Nucleus accumbens (tissue), 56 donors: Measurements from ENCODE around the gene FCHO2.

ENCODE experiments used
- DNase-seq, 56 donors: peaks; one replicate each; lab custom pipeline; 2025; lab: John Stamatoyannopoulos, UW

FCHO2 gene

DNA sequence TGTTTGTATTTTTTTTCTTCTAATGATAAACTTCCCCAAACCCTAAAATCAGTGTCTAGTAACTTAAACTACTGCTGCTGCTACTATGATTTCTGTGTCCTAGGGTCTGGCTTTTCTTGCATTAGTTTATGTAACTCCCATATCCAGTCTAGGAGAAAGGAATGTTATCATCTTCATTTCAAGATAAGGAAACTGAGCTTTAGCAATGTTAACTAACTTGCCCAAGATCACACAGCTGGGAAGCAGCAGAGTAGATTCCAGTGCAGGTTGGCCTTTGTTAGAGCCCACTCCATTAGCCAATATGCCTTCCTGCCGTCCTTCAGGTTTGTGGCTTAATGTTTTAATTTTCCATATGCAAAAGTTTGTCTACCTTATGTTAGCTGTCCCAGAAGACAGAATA lies 175.0 kb downstream of the FCHO2 start:
- no peak for DNase-seq

- DNase-seq: no peak
These were observed 176.0 kb downstream of the FCHO2 start for GRCh38 chr5:73131711-73132425.

DNA sequence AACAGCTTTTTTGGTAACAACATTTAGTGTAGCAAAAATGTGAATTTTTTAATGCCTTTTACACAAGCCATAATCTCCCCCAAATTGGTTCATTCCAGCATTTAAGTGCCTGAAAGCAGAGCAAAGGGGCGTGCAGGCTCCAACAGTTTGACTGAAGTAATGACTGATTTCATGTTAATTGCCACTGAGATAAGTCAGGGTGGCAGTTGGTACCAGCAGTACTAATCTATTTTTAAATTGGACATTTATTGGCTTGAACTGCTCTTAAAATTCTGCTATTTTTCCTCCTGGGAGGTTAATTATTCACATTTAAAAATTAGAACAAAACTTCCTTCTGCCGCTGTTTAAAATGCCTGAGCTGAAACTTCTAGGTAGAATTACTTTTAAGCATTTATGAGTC lies 176.9 kb downstream of the FCHO2 start:
- DNase-seq: no peak

GRCh38 chr5:73135021-73135420 lies 179.2 kb downstream of the FCHO2 start:
- DNase-seq: no peak

GRCh38 chr5:73135429-73136054 lies 179.7 kb downstream of the FCHO2 start:
- no peak for DNase-seq

- no peak for DNase-seq
These were observed 180.3 kb downstream of the FCHO2 start for GRCh38 chr5:73136055-73136562.

DNA sequence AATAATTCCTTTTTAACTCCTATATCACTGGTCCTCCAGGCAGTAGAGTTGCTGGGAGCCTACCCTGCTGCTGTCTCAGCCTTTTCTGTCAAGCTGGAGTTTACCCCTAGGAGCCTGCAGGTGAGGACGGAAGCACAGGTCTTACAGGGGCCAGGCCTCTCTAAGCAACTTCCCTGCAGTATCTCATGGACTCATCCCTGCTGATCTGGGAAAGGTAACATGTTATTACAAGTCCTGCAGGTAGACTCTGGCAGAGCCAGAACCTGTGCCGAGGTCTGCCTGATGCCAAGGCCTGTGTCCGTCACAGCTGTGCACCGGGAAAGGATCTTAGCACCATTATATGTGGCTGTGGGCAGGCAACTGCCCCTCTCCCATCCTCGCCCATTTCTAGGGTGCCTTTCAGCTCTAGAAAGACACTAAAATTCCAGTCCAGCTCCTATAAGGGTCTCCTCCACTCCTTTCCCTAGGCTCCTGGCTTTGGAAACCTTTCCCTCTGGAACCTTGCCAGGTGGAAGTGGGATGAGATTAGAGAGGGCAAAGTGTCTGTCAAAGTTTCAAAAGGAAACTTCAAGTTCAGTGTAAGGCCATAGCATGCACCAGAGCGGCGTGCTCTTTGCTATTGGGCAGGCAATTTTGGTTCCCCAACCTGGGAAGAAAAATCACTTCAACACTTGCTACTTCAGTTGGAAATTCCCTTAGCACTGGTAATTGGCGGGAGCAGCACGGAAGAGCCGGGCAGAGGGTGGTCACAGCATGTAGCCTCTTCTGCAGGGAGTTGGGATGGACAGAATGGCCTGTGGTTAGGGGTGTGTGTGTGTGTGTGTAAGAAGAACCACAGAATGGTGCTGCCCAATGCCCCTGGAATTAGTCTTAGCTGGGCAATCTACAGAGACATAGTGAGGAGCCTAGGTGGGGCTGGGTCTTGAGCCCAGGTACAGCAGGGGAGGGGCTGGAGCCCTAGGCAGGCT lies 182.0 kb downstream of the FCHO2 start:
- DNase-seq: no peak

DNA sequence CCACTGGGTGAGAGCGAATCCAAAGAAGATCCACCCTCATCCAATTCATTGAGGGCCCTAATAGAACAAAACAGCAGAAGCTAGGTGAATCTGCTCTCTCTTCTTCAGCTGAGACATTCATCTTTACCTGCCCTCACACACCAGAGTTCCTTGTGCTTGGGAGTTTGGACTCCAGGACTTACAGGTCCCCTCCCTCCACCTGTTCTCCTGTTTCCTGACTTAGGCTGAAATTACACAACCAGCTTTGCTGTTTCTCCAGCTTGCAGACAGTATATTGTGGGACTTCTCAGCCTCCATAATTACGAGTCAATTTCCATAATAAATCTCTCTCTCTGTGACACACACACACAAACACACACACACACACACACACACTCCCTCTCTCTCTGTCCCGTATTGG lies 183.6 kb downstream of the FCHO2 start:
- DNase-seq: no peak
